Measurements from ENCODE around the gene CACNG5.

The CACNG5 gene

DNA sequence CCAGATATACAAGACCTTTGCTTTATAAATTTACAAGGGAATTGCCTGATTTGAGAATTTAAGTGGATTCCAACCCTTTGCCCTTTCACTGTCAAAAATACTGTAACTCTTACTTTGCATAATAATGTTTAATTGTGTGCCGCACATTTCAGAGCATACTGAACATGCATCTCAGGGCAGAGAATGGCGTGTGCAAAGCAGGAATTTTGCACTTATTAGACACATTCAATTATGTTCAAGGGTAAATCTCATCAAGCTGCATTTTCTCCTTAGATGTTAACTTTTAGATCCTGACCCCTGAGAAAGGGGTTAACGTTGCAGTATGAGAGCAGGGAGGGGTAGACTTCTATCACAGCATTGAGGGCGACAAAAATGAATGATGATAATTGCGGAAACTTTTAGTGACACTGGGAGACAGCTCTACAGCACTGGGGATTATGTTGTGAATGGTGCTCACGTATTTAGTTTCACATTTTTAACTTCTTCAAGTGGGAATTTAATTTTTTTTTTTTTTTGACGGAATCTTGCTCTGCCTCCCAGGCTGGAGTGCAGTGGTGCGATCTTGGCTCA, 75.0 kb downstream of the CACNG5 start:
- DNase-seq = no peak

DNA sequence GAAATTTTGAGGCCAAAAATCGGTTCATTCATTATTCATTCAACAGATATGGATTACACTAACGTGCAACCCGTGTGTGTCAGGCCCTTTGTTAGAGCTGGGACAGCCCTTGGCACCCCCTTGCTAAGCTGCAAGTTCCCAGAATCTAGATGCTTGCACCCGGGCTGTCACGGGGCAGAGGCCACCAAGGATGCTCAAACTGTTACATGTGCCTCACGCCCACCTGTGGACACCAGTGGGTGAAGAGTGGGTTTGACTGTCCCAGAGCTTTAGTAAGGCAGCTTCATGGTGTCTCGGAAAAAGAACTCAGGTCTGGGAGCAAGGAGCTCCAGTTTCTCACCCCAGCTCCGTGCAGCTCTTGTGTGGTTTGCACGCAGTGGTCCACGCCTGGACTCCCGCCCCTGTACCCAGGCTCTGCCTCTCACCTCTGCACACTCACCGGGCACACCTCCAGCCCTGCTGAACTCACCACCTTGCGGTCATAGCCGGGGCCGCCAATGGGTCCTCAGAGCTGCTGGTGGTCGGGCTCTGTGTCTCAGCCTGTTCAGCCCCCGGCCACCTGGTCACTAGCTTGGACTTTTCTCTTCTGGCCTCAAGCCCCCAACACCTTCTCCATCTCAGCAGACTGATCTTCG, 75.9 kb downstream of the CACNG5 start:
- DNase-seq = no peak

DNA sequence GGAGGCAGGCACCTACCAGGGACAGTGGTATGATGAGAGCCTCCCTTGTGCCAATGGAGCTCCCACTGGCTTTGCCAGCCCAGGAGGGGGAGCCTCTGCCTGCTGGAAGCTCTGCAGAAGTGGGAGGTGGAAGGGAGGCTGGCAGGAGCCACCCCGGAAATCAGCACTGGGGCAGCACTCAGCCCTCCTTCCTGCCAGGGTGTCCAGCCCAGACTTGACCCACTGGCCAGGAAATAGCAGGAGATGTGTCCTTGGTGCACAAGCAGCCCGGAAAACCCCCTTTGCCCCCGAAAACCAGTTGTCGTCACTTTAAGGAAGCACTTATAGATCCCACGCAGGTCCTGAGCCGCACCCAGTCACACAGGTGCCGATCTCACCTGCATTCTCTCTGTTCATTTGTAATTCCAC, 80.3 kb downstream of the CACNG5 start:
- no peak for DNase-seq

DNA sequence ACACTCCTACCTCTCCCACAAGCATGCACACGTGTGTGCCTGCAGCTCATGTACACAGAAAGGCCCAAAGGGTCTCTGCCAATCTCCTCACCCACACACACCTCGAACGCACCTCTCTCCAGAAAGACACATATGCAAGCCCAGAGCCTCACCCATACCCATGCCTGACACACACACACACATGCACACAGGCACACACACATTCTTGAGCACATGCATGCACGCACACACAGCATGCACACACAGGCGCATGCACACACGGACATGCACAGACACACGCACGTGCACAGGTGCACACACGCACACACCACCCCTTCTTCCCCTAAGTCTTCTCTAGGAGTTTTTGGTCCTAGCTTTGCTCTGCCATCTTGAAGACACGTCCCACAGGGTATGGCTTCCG, 80.9 kb downstream of the CACNG5 start:
- no peak for DNase-seq

DNA sequence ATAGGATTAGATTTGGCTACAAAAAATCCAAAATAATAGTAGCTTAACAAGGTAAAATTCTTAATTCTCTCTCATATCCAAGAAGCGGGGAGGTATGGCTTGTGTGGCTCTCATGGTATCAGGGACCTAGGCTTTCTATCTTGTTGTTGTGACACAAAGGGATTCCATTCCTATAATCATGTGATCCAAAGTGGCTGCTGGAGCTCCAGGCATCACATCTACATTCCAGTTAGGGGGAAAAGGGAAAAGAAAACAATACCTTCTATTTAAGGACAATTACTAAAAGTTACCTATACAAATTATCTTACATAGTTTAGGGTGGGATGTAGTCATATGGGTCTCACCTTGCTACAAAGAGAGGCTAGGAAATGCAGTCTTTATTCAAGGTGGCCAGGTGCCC, 82.0 kb downstream of the CACNG5 start:
- no peak for DNase-seq

DNA sequence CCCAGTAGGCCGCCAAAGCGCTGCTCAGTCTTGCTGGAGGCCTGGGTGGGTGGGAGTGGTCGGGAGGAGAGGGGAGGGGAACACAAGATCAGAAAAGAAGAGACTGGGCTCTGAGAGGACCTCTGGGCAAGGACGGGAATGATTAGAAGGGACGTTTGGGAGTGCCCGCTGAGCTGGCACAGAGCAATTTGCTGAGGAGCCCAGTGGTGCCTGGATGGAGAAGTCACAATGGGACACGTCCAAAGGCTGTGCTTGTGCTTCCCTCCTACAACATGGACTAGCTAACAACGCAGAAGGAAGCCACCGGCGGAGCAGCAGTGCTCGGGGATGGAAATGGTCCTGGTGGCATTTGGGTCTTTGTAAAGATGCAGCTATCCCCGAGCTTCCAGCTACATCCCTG, 84.0 kb downstream of the CACNG5 start:
- DNase-seq = no peak

DNA sequence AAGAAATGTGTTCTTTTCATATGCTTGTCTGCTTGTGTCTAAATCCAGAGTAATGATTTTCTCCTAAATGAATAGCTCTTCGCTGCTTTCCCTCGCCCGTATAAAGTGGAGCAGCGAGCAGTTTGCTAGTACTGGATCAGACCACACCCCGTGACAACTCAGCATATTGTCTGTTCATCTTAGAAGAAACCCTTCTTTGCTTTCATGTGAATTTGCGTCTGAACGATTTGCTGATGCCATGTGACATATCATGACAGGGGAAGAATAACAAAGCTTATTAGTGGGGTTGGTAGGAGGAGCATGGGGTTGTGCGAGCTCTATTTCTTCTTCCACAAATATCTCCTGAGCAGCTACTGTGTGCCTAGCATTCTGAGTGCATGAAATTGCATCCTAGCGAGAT, 85.5 kb downstream of the CACNG5 start:
- DNase-seq = no peak

DNA sequence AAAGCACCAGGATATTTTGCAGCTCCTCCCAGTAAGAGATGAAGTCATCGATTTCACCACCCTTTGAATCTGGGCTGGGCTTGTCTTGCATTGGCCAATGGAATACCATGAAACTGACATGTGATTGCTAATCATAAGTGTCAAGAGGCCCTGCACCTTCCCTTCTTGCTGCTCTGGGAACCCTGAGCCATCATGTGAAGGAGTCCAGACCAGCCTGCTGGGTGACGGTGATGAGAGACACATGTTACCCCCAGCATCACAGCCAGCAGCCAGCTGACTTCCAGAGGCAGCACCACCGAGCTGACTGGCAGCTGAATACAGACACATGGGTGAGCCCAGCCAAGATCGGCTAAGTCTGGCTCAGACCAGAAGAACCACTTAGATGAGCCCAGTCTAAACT, 86.0 kb downstream of the CACNG5 start:
- DNase-seq = no peak

DNA sequence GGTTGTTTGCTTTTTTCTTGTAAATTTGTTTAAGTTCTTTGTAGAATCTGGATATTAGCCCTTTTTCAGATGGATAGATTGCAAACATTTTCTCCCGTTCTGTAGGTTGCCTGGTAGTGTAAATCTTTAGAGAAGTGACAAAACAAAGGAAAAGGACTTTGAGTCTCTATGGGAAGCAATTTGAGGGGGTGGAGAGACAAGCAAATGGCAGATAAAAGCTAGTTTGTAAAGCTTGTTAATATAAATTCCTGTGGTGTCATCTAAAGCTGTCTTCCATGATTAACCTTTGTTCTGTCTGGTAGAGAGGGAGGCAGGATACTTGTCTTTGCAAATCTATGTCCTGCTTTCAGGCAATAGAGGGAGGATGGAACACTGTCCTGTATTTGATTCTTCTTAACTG, 89.0 kb downstream of the CACNG5 start:
- no peak for DNase-seq

DNA sequence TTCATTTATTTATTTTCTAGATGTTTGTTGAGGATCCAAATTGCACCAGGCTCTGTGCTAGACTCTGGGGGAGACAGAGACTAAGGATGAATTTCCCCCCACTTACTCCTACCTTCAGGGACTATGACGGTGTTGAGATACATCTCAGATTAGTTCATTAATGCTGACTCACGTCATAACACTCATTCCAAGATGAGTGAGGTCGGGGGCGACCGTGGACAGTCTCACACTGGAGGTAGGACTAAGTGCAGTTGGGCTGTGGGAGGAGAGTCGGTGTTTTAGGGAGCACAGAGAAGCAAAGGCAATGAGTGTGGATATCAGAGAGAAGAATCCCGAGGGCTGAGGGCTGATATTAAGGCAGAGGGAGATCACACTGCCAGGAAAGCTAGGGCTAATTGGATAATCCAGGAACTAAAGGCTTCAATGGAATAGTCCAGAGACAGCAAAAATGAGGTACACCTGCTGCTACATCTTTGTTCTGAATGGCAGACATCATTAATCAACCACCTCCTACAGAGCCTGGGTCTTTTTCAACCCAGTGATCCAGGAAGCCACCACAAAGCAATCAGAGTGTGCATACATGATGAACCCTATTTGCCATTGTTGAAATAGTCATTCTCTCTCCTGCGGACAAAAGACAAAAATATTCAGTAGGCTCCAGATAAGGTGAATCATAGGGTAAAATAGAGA, 91.0 kb downstream of the CACNG5 start:
- no peak for DNase-seq

DNA sequence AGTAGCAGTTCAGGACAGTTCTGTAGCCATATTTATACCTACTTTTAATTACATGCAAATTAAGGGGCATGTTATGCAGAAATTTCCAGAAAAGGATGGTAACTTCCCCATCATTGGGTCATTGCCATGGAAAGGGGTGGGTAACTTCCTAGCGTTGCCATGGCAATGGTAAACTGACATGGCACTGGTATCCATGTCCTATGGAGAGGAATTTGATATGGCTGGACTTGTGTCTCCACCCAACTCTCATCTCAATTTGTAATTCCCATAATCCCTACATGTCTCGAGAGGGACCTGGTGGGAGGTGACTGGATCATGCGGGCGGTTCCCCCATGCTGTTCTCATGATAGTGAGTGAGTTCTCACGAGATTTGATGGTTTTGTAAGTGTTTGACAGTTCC, 94.0 kb downstream of the CACNG5 start:
- no peak for DNase-seq

DNA sequence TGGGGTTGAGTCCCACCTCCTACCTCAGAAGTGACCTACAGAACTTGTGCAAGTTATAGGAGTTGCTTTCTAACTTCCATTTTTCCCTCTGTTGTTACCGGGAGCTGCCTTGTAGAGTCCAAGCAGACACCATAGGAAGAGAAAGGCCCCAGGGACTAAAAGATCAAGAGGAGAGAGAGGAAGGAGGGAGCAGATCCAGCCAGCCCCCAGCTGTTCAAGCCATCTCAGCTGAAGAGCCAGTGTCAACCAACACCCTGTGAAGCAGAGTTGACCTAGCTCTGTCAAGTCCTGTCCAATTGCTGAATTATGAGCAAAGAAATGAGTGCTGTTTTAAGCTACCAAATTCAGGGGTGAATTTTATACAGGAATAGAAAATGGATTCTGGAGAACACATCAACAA, 94.7 kb downstream of the CACNG5 start:
- DNase-seq = no peak

DNA sequence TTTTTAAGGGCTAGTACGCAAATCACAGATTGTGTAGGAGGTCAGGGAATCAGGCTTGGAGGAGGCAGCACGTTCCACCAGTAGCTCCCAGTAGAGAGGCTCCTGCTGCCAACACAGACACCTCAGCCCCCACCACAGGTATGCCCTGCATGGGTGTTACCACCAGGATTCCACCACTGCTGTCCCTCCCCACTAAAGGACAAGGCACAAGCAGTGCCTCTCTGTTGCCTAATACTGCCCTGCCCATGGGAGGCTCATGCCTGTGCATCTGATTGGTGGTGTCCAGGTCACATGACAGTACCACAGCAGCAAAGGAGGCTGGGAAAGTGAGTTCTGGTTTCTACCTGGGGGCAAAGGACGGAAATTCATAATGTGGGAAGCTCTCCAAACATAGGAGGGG, 96.0 kb downstream of the CACNG5 start:
- DNase-seq = no peak

DNA sequence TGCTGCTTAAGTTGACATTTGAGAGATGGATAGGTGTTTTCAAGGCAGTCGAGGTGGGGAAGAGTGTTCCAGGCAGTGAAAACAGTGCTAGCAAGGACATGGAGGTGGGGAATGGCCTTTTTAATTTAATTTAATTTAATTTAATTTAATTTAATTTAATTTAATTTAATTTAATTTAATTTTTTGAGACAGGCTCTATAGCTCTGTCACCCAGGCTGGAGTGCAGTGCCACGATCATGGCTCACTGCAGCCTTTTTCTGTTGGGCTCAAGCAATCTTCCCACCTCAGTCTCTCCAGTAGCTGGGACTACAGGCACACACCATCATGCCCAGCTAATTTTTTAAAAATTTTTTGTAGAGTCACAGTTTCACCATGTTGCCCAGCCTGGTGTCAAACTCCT, 97.4 kb downstream of the CACNG5 start:
- no peak for DNase-seq

DNA sequence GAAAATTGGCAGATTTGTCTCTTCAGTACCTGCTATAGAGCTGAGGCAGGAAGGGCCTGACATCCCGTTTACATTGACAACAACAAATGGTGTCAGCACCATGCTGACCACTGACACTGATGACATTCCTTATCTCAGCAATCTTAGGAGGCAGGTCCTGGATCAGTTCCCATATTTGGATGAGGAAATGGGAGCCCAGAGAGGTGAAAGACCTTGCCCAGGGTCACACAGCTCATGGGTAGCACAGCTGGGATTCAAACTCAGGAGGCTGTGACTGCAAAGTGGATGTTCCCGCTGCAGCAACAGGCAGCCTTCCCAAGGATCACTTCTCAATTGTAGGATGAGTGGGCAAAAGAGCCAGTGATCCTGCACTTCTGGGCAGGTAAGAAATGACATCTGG, 99.1 kb downstream of the CACNG5 start:
- no peak for DNase-seq
